GM10266 (cell line): ENCODE data around the gene SSX2B.
"Not testable (repeated sequence)": the region's sequence is repeated elsewhere in the genome, so short reads cannot be mapped to it uniquely, and the experiment has no call there.

Experiments used
- DNase-seq: peaks from one replicate; pipeline ENCODE4 v3.0.0; 2012; ENCODE audit errors: extremely low spot score

SSX2B gene, protein sequence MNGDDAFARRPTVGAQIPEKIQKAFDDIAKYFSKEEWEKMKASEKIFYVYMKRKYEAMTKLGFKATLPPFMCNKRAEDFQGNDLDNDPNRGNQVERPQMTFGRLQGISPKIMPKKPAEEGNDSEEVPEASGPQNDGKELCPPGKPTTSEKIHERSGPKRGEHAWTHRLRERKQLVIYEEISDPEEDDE

DNA sequence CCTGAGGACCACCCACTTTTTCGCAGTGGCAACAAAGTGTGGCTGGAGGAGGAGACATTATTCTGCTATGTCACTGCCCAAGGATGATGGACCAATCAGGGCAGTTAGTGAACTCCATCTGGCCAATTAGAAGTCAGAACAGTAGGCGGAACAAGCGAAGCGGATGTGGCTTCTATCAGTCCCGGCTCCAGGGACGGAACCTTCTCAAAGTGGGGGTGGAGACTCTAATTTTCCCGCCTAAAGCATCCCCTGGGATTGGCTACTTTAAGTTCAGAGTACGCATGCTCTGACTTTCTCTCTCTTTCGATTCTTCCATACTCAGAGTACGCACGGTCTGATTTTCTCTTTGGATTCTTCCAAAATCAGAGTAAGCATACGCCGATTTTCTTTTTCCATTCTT is at the start of gene SSX2B:
SSX2B (plus strand) TSS at position 301 of the 400 bp plus-strand sequence. CDS start 1,429 bp downstream, outside the sequence.
- DNase-seq: not testable (repeated sequence)

GRCh38 chrX:52707078-52707477 is 44.0 kb upstream of the SSX2B start, which contains the start of gene SSX2:
SSX2 (minus strand) TSS chrX:52707178; CDS start chrX:52705749, 1,429 bp downstream.
- not testable (repeated sequence) for DNase-seq

GRCh38 chrX:52765983-52766382 is 14.9 kb downstream of the SSX2B start:
- DNase-seq: not testable (repeated sequence)

DNA sequence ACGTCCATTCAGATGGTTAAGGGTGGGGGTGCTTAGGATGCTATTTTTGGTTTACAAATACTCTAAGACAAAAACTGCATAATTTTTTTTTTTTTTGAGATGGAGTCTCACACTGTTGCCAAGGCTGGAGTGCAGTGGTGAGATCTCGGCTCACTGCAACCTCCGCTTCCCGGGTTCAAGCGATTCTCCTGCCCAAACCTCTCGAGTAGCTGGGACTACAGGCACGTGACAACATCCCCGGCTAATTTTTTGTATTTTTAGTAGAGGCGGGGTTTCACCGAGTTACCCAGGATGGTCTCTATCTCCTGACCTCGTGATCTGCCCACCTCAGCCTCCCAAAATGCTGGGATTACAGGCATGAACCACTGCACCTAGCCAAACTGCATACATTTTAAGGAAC is 22.5 kb downstream of the SSX2B start:
- not testable (repeated sequence) for DNase-seq

- not testable (repeated sequence) for DNase-seq
These were observed 46.3 kb downstream of the SSX2B start, which contains the start of gene SPANXN5 for GRCh38 chrX:52797327-52797726. SPANXN5 (minus strand) TSS chrX:52797427; CDS start chrX:52797348, 79 bp downstream.

GRCh38 chrX:52804876-52805275 is 53.8 kb downstream of the SSX2B start:
- DNase-seq: not testable (repeated sequence)
